ENCODE measurements around the gene PRKCA.
"Not testable (repeated sequence)": the region's sequence is repeated elsewhere in the genome, so short reads cannot be mapped to it uniquely, and the experiment has no call there.

The PRKCA gene

DNA sequence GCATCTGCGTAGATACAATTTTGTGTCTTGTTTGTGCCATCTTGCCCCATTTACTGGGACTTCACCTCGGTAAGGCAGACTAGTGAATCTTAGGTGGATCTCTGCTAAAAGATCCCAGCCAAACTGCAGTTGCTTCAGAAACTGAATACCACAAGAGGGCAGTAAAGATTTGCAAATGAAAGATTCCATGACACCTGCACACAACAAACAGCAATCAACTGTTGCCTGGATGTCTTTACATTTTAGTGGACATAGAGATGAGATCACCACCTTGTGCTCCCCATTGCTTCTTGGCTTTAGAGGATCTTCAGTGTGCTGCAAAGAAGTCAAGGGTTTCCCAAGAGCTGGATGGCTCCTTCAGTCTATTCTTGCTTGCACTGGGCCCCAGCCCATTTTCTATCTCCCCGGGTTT is 413.3 kb downstream of the PRKCA start:
- DNase-seq (ENCODE audit: low read depth) = peak; percentile 71

DNA sequence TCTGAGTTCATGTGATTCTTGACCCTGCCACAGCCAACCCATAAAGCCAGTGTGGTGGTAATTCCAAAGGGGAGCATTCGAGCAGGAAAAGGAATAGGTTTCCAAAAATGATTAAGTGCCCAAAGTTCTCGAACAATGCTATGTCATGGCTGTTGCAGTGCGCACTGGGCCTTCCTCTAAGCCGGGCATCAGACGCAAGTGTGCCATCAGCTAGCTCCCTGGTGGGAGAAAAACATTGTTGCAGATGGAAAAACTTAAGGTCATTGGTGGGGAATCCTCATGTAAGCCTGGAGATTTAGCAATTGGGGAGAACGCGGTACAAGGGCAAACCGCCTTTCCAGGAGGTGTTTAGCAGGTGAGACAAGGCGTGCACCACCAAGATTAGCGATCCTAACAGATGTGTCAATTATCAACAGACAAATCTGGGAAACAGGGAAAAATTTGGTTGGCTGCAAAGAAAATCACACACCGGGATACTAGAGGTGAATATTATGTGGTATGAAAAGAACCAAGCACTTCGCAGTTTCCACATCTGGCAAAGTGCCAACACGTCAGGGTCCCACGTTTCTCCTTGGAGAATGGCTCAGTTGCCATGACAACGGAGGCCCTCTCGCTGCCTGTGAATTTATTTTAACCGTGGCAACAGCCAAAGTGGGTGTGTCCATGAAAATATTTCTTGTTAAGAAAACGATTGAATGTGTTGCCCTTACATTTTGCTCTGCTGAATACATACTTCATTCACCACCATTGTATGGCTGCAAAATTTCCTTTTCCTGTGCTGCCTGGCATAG is 414.0 kb downstream of the PRKCA start:
- peak; percentile 42 for DNase-seq (ENCODE audit: low read depth)

DNA sequence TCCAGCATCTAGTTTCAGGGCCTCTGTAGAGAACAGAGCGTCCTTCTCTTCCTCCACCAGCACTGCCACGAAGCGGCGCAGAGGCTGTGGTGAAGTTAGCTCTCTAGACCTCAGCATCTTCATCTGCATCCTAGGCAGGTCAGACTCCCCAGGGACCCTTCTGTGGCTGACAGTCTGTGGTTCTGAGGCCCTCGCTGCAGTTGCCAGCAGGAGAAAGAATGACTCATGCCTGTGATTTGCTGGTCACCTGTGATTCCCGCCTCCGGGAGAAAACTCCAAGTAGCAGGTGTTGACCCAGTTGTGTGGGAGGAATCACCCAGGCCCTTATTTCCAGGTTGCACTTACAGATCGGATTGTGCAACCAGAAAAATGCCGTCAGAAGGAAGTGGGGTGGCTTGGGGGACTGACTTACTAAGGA is 415.2 kb downstream of the PRKCA start:
- DNase-seq (ENCODE audit: low read depth) = peak; percentile 35

DNA sequence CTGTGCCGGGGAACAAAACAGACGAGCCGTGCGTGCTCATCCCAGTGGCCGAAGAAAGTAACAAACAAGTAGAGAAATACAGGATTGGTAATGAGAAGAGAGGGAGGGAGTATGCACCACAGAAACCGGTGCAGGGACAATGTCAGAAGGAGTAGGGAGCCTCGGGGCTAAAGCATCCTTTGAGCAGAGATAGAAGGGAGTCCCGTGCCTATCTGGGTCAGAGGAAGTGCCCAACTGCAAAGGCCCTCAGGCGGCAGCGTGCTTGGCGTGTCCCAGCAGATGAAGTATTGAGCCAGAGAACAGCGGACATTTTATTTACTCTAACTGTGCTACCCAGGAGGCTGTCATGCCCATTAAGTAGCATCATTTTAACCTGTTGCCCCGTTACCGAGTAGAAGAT is 417.6 kb downstream of the PRKCA start:
- no peak for DNase-seq (ENCODE audit: low read depth)

DNA sequence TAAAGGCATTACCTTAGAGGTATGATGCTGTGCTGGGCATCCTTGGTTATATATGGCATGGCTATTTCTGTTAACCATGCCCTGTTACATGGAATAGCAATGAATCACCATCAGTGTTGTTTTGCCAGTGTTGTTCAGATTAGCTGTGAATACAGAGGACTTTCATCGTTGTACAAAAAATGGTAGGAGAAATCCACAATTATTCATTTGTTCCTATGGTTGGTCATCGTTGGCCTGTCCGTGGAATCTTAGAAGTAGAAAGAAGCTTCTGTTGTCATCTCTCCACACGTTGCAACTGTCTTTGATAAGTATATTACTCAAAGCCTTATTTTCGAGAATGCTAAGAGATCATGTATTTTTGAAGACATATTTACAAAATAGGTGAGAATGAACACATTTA is 418.2 kb downstream of the PRKCA start:
- DNase-seq (ENCODE audit: low read depth) = no peak

DNA sequence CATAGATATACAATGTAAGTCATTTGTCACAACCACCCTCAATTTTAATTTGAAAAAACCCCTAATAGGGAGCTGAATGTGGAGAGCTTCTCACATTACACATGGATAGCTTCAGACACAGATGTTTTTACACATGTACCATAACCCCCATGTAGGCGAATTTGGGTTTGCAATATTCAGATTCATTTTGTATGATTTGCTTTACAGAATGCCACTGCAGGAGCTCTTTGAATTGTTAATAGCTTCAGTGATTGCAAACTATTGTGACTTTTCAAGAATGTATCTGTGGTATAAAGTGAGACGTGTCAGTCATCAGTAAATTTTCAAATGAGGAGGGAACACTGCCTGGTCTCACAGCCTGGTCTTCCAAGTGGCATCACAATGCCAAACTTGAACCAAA is 419.9 kb downstream of the PRKCA start:
- no peak for DNase-seq (ENCODE audit: low read depth)

DNA sequence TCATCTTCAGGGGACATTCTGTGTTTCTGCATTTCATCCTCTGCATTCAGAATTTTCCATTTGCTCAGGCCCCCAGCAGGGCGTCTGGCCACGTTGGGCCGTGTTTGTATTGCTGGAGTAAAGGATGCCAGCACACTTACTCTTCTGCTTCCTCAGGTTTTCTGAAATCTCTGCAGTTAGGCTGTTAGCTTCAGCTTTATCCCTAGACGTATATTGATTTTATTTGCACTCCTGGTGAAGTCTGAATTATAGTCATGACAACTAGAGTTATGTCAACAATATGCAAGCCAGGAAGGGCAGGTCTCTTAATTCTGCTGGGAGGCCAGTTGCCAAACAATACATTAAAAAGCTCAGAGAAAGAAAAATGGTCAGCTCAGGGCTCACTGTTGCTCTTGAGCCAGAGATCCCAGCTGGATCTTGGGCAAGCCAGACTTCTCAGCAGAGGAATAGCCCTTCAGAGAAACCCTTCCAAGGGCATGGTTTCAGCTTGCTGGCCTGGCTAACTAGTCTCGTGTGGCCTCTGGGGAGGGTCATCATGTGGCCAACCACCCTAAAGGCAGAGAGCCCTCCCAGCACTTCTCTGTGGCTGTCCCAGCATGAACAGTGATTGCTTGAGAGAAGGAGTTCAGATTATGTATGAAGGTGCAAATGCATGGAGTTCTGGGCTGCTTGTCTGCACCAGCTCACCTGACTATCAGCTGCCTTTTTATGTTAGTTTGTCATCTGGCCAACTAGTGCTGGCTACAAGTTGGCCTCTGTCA is 422.3 kb downstream of the PRKCA start:
- no peak for DNase-seq (ENCODE audit: low read depth)

DNA sequence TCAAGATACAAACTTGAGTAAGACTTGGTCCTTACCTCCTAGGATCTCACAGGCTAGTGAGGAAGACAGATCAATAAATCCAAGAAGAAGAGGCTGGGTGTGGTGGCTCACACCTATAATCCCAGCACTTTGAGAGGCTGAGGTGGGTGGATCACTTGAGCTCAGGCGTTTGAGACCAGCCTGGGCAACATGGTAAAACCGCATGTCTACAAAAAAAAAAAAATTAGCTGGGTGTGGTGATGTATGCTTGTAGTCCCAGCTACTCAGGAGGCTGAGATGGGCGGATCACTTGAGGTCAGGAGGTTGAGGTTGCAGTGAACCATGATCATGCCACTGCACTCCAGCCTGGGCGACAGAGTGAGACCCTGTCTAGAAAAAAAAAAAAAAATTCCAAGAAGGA is 423.0 kb downstream of the PRKCA start:
- DNase-seq (ENCODE audit: low read depth) = not testable (repeated sequence)

DNA sequence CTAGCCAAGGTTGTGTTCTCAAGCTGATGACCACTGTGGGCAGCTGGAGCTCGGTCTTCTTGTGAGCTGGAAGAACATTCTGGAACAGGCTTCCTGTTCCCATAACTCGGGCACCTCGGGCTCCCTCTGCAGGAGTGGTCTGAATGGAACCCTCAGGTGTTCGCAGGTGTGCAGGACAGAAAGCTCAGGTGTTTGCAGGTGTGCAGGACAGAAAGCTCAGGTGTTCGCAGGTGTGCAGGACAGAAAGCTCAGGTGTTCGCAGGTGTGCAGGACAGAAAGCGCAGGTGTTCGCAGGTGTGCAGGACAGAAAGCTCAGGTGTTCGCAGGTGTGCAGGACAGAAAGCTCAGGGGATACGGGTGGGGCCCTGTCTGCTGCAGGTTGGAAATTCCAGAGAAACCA is 423.5 kb downstream of the PRKCA start:
- no peak for DNase-seq (ENCODE audit: low read depth)

DNA sequence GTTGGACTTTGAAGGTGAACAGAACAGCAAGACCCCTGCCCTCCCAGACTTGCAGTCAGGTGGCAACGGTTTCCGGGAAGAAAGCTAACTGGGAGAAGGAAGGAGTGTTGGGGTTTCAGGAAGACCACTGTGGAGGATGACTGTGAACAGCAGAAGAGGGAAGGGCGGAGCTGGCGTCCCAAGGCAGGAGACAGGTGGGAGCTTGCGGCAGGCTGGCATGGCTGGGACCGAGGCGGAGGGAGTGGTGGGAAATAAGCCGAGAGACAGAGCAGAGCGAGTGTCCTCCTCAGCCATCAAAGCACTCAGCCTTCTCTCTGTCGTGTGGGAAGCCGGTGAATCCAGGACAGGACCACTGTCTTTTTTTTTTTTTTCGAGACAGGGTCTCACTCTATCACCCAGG is 424.0 kb downstream of the PRKCA start:
- DNase-seq (ENCODE audit: low read depth) = no peak

DNA sequence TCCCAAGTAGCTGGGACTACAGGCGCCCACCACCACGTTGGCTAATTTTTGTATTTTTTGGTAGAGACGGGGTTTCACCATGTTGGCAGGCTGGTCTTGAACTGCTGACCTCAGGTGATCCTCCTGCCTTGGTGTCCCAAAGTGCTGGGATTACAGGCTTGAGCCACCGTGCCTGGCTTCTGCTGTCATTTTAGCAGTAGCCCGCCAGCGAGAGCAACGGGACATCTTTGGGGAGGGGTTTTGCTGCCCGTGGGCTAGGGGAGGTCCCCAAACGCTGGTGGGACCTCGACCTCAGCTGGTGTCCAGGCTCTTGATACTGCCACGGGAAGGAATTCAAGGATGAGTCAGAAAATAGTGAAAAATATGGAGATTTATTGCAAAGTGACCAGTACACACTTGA is 424.4 kb downstream of the PRKCA start:
- DNase-seq (ENCODE audit: low read depth) = no peak

DNA sequence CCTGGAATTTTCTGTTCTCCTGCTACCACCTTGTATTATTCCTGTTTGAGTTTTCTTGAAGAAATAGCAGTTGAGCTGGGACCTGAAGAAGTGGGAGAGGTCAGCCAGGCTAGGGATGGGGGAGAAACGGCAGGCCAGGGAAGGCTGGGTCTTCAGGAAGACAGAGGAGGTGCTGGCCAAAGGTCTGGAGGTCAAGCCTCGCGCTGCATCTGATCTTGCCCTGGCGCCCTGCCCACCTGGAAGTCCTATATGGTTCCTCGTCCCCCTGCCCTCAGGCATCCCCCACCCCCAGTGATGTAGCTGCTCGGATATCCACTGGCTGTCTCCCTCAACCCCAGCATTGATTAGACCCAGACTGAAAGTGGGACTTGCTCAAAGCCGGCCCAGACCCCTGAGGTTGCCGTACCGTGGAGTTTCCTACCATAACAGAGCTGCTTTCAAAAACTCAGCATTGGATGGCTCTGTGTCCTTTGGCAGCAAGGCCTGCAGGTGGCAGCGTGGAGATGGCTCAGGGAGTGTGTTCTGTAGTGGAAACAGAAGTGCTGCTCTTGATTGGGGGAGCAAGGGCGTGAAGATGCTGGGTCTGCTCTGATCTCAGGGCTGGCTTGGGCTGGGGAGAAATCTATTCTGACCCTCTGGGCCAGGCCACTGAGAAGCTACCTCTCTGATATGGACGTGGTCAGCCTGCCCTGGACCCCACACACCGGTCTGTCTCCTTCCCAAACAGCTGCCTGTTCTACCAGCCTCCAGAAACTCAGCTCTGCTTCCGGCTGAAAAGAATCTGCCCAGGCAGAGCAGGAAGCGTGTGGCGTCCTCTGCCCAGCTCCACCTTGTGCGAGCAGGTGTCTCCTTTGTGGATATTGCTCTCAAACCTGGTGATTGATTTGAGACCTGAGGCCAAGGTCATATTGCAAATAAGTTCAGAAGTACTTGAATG is 425.5 kb downstream of the PRKCA start:
- DNase-seq (ENCODE audit: low read depth) = peak; percentile 42

DNA sequence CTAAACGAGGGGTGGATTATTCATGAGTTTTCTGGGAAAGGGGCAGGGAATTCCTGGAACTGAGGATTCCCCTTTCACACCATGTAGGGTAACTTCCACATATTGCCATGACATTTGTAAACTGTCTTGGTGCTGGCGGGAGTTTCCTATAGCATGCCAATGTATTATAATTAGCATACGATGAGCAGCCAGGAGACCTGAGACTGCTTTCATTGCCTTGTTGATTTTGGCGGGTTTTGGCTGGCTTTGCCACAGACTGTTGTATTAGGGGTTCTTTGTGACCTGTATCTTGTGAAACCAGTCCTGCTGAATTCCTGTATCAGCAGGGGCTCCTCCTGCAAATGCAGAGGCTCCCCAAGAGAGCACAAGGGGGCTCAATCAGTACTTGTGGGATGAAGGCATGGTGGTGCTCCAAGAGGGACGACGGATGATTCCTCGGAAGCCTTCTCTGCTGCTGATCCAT is 428.1 kb downstream of the PRKCA start:
- DNase-seq (ENCODE audit: low read depth) = no peak

DNA sequence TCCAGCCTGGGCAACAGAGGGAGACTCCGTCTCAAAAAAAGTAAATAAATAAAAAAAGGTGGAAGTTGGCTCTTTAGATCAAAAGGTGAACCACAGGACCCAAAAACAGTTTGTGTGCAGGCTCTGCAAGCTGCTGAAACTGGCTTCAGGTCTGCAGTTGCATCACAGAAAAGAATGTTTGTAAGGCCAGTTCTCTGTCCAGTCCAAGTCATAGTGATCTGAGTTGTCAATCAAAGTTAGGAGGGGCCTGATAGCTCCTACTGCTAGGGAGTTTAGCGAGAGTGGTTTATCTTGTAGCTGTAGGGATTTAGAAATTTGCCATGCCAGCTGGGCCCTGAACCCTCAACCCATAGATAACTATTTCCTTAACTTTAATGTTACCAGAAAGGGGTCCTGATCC is 431.3 kb downstream of the PRKCA start:
- peak; percentile 45 for DNase-seq (ENCODE audit: low read depth)

DNA sequence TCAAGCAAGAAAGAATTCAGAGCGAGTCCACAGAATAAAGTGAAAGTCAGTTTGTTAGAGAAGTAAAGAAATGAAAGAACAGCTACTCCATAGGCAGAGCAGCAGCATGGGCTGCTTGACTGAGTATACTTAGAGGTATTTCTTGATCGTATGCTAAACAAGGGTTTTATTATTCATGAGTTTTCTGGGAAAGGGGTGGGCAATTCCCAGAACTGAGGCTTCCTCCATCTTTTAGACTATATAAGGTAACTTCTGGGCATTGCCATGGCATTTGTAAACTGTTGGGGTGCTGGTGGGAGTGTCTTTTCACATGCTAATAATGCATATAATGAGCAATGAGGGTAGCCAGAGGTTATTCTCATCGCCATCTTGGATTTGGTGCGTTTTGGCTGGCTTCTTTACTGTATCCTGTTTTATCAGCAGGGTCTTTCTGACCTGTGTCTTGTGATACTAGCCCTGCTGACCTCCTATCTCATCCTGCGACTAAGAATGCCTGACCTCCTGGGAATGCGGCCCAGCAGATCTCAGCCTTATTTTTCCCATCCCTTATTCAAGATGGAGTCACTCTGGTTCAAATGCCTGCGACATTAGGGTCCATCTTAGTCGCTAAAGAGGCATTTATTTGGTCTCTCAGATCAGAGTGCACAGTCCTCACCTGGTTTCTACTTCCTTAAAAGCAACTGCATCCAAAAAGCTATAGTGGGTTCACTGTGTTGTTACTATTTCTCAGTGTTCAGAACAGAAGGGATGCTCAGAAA is 432.0 kb downstream of the PRKCA start:
- no peak for DNase-seq (ENCODE audit: low read depth)

DNA sequence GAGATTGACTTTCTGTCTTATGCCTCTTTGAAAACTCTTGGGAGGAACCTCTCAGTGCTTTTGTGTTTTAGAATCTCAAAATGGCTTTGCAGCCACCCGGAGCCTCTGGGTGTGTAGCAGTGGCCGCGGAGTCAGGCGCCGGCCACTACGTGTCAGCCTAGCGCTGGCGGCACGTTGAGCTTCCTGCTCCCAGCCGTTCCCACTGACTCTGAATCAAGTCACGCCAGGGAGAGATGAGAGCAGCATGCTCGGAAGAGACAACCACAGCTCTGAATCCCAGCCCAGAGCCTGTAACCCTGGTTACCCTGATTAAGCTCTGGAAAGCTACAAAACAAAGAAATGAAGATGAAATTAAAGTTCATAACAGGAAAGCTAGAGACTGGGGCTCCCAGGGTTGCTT is 435.1 kb downstream of the PRKCA start:
- DNase-seq (ENCODE audit: low read depth) = peak; percentile 12

DNA sequence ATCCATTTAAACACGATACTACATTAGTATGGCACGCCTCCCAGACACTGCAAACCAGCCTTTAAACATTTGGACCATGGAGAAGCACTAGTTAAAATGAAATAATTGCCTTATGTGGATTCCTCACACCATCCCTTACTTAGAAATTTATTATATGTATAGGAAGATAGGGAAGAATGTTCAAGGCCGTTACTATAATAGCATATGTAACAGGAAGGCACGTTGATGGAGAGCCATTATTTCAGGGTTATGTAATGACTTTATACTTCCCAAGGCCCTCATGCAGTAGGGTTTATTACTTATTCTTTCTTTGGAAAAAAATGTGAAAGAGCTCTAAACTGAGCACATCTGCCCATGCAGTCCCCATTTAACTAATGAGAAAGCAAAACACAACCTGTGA is 435.9 kb downstream of the PRKCA start:
- no peak for DNase-seq (ENCODE audit: low read depth)

DNA sequence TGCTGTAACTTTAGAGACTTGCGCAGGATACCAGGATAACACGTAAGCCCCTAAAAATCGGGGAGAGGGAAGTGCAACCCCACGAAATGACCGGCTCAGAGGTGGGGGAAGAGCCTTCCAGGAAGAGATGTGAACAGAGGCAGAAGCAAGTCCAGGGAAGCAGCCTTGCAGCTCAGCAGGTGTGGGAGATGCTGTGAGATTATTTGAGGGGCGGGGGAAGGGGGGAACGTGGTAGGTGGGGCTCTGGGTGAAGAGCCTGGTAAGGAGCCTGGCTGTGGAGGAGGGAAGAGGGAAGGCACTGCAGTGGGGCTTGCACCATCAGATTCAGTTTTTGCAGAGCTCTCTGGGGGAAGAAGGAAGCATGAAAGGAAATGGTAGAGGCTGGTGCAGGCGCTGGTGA is 437.1 kb downstream of the PRKCA start:
- DNase-seq (ENCODE audit: low read depth) = no peak

DNA sequence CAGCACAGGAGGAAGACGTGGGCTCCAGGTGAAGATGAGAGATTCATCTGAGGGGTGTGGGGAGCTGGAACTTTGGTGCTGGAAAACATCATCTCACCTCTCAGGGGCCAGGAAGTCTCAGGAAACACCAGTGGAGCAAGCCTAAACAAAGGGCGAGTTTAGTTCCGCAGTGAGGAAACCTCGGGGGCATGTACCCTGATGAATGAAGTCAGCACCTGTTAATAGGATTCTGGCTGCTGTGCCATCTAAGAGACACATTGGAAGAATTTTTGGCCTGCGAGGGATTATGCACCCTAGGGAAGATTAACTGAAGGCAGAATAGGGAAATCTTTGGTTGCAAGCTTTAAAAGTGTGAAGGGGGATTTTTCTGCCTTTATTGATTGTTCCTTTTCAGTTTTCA is 437.8 kb downstream of the PRKCA start:
- no peak for DNase-seq (ENCODE audit: low read depth)

DNA sequence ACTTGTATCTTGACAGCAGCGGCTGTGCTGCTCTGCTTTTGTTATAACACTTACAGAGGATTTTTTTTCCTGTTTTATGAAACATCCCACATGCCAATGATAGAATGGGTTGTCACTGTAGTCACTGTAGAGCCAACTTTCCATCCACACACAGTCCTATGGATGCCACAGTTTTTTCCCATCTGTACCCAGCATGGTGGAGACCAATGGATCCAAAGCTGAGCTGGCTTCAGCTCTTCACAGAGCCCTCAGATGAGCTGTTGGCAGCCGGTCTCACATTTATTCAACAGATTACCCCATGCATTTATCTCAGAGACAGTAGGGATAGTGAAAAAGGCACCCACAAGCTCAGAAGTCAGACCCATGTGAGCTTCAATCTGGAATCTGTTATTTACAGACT is 441.1 kb downstream of the PRKCA start:
- DNase-seq (ENCODE audit: low read depth) = no peak

DNA sequence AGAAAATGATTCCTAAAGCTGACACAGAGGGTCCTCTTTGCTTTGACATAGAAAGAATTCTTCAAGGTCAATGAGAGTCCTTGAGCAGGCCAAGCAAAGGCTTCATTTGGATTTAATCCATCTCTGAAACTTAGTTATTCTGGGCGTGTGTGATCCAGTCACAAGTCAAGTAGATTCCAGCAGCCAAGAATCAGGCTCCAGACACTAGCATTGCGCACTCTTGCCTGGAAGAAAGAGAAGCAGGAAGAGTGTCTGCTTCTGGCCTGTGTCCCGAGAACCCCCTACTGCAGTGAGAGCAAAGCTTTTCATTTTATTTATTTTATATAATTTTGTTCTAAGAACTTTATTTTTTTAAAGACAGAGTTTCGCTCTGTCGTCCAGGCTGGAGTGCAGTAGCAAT is 444.3 kb downstream of the PRKCA start:
- no peak for DNase-seq (ENCODE audit: low read depth)
